RPMI7951 (cell line): ENCODE measurements around the gene XYLT1. TPM values are rescaled to one million over a fixed set of nuclear protein-coding genes. Genes with fewer than 3 reads are reported as not detected.
"Not testable (repeated sequence)": the region's sequence is repeated elsewhere in the genome, so short reads cannot be mapped to it uniquely, and the experiment has no call there.

Source experiments
- DNase-seq: peaks from one replicate; pipeline ENCODE4 v3.0.0-alpha.2; 2012; ENCODE audit warnings: low read depth
- total RNA-seq: library from RNA; depleted of rRNA; stranded (reverse); fragments of >200 nt; shearing (Covaris generic); gene quantifications from 2 replicates; pipeline ENCODE4 v1.2.3, GENCODE V29; 2014

Gene XYLT1
- total RNA-seq, 1 experiment from 2014 or later: 4.0 TPM

DNA sequence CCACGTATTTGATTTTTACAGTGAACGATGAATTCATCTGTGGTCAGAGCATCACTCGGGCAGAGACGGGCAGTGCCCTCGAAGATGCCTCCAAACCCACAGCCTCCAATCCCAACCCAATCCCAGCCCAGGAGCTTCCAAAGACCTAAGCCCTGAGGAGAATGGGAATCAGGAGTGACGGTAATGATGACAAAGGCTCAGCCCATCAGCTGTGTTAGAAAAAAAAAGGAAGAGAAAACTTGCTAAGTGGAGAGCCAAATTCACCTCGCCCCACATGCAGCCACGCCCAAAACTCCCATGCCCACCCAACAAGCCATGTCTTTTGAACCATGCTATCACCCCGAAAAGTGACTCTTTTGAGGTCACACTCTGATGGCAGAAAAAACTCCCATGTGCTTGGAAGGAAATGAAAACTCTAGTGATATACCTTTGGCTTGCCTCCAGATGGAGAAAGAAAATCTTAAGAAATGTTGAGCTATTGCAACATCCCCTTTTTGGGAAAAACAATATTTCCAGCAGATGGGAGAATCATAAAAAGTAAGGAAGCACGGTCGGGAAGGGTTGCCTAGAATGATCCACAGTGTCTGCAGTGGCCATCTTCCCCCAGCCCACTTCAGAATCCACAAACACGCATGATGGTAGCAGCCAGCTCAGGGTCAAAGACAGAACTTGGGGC lies 37.7 kb downstream of the XYLT1 start:
- DNase-seq: no peak

- DNase-seq: no peak
Measured at GRCh38 chr16:17431968-17432625, 38.7 kb downstream of the XYLT1 start.

- DNase-seq: peak; percentile 14
Measured at GRCh38 chr16:17431012-17431411, 39.7 kb downstream of the XYLT1 start.

- no peak for DNase-seq
Measured at GRCh38 chr16:17426451-17426850, 44.3 kb downstream of the XYLT1 start.

DNA sequence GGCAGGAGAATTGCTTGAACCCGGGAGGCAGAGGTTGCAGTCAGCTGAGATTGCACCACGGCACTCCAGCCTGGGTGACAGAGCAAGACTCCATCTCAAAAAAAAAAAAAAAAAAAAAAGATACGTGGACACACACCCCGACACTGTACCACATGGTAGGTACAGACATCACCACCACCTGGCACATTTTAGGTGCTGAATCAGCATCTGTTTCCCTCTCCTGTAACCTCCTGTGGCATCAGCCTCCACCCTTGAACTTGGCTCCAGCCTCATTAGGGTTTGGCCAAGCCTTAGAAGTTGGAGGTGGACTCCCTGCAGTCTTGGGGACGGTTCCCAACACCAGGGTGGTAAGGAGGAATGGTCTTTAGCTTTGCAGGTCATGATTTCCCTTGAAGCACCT lies 46.0 kb downstream of the XYLT1 start:
- no peak for DNase-seq

DNA sequence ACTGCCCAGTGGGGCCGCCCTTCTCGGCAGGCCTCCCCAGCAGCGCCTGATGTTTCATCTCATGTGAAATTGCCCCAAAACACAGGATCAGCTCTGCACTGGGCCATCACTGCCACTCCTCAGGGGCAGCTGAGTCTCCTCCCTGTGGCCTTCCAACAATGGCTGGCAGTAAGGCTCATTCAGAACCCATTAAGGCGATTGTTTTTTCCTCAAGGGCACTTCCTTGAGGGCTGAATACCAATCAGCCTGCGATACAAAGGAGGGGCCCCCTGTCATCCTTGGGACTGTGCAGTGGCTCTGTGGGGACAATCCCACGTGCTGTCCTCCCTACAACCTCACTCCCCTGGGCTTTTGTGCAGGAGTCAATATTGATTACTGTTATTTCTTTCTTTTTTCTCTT lies 47.5 kb downstream of the XYLT1 start:
- no peak for DNase-seq

DNA sequence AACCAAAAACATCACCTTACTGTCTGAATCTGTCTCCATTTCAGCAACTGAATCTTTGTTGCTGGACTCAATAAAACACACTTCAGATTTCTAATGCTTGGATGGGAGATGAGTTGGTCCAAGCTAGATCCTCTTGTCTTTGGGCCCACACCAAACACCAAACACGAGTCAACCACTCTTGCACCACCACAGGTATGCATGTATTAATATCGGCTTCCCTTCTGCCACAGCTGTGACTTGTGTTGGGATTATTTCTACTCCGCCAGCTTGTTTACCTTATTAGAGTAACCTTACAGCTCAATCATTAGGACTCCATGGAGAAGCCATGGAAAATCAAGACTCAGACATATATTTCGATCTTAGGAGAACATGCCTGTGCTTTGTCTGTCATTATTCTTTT lies 49.9 kb downstream of the XYLT1 start:
- no peak for DNase-seq

GRCh38 chr16:17419266-17419665 lies 51.5 kb downstream of the XYLT1 start:
- no peak for DNase-seq

GRCh38 chr16:17417740-17418139 lies 53.0 kb downstream of the XYLT1 start:
- DNase-seq: no peak

GRCh38 chr16:17416461-17417311 lies 54.1 kb downstream of the XYLT1 start:
- peak; percentile 77 for DNase-seq

DNA sequence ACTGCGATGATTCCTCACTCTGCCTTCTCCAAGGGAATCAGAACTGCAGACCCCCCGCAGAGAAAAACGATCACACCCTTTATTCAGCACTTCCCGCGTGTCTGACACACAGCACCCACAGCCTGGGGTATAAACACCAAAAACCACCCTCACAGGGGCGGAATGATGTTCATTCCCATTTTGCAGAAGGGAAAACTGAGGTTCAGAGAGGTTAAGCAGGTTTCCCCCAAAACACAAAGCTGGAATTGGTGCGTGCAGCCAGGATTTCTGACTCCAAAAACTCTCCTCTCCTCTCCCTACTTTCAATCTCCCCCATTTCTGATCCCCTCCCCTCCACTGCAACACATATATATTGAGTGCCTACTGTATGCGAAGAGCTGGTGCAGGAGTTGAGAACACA lies 55.8 kb downstream of the XYLT1 start:
- no peak for DNase-seq

DNA sequence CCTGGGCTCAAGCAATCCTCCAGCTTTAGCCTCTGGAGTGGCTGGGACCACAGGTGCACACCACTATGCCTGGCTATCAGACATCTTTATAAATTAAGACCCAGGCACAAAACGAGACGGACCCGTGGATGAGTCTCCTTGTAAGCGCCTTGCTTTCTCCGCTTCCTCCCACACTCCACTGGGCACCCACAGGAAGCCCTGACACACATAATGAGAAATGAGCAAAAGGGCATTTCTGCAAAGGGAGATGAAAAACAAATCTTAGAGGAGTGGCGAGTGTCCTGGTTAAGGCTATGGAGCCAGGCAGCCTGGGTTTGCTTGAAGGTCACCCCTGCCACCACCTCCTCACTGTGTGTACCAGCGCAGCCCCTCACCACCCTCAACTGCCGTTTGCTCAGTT lies 56.3 kb downstream of the XYLT1 start:
- no peak for DNase-seq

DNA sequence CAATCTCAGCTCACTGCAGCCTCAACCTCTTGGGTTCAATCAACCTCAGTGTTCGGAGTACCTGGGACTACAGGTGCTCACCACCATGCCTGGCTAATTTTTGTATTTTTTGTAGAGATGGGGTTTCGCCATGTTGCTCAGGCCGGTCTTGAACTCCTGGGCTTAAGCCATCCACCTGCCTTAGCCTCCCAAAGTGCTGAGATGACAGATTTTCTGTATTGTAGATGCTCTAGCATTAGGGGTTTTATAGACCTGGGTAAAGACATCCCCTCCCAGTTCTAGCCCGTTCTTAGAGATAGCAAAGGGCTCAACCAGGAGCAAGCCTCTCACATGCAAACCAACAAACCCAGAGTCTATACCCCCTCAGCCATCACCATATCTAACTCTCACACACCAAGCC lies 57.3 kb downstream of the XYLT1 start:
- DNase-seq: no peak

DNA sequence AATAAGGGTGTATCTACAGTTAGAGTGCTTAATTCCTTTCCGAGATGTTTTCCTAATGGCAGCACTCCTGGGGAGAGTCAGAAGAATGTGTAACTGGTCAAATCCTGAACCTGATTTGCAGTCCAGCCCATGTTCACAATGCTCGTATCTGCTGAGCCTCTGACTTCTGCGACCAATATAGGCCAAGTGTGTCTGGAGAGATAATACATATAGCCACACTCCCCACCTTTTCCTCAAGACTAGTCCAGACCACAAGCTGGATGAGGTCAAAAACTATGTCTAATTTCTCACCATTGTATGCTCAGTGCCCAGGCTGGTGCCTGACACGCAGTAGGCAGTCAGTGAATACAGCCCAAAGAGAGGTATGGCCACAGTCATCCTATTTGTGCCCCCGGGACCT lies 58.0 kb downstream of the XYLT1 start:
- no peak for DNase-seq

GRCh38 chr16:17412221-17412620 lies 58.5 kb downstream of the XYLT1 start:
- peak; percentile 53 for DNase-seq

GRCh38 chr16:17411263-17411662 lies 59.5 kb downstream of the XYLT1 start:
- no peak for DNase-seq

GRCh38 chr16:17410316-17410715 lies 60.4 kb downstream of the XYLT1 start:
- DNase-seq: not testable (repeated sequence)

DNA sequence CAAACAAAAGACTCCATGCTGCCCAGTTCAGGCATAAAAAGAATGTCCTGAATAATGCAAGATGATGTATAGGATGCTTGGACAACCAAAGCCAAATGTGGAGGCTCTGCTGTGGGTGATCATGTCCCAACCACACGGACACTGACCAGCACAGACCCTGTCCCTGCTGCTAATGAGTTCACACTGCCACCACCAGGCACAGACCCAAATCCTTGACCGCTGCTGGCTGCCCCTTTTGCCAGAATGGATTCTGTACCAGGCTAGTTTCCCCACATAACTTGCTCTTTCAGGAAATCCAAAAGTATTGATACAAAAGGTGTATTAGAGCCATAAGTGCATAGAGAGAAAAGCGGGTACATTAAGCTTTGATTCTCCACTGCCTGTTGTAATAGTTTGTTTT lies 60.9 kb downstream of the XYLT1 start:
- DNase-seq: no peak

GRCh38 chr16:17408955-17409441 lies 61.8 kb downstream of the XYLT1 start:
- DNase-seq: no peak

DNA sequence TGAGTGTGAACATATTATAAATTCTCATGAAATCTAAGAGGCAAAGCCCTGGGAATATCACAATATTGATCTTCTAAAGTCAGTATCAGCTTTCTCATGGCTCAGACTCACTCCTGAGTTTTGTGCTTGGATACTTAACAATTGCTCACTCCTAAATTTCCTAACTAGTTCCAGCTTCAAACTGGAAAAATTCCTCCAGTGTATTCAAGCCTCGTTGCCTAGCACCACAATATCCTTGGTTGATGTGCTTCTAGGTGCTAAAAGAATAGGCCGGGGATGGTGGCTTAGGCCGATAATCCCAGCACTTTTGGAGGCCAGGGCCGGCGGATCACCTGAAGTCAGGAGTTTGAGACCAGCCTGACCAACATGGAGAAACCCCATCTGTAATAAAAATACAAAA lies 62.5 kb downstream of the XYLT1 start:
- DNase-seq: no peak

DNA sequence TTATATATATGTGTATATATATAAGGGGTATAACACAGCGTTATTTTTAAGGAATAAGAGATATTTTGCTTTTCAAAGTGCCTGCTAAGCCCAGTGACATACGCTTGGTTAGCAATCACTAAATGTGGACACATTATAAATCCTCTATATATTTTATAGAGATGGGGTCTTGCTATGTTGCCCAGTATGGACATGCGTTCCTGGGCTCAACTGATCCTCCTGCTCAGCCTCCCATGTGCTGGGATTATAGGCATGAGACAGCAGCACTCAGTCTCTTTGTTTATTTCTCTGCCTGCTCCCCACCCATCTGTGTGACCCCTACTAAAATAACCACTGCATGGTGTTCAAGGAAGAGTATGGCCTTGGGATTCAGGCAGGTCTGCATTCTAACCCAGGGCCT lies 63.4 kb downstream of the XYLT1 start:
- DNase-seq: no peak

- peak; percentile 96 for DNase-seq
Measured at GRCh38 chr16:17404941-17405689, 65.6 kb downstream of the XYLT1 start.
